Keratinocyte (primary cell): ENCODE results near the gene ACP2. TPM values are rescaled to one million over a fixed set of nuclear protein-coding genes. Genes with fewer than 3 reads are reported as not detected.

Experiments
- DNase-seq: peaks from one replicate; pipeline ENCODE4 v3.0.0-alpha.2; 2011; ENCODE audit warnings: low read depth, missing footprints, low spot score
- FAIRE-seq: peaks from 2 replicates; lab custom pipeline; 2011; peaks lifted over from hg19 to GRCh38; lab: Jason Lieb, UNC
- H2AFZ ChIP-seq: 2 replicates; pipeline ENCODE4 v1.6.0; 2012; ENCODE audit warnings: low read length, control low read depth, inconsistent platforms; ENCODE audit not compliant: control insufficient read depth
- H3K27ac ChIP-seq: 2 replicates; pipeline ENCODE4 v1.5.1; 2011; ENCODE audit warnings: low read length; ENCODE audit not compliant: control insufficient read depth, insufficient read depth
- H3K27me3 ChIP-seq: 3 replicates; pipeline ENCODE4 v1.6.0; 2011; ENCODE audit warnings: low read length; ENCODE audit not compliant: control insufficient read depth, insufficient read depth; ENCODE audit errors: extremely low read depth
- H3K36me3 ChIP-seq, 2 experiments: 2 replicates in 1 of 2; 3 replicates in 1 of 2; pipeline ENCODE4 v1.5.1; 2011; ENCODE audit warnings: low read length in 2 of 2, mild to moderate bottlenecking in 1 of 2; ENCODE audit not compliant: control insufficient read depth in 2 of 2, insufficient read depth in 2 of 2; ENCODE audit errors: extremely low read depth in 1 of 2
- H3K4me1 ChIP-seq: 3 replicates; pipeline ENCODE4 v1.5.1; 2011; ENCODE audit warnings: low read length; ENCODE audit not compliant: control insufficient read depth, insufficient read depth; ENCODE audit errors: extremely low read depth
- H3K4me2 ChIP-seq: 3 replicates; pipeline ENCODE4 v1.6.0; 2011; ENCODE audit warnings: low read depth, low read length; ENCODE audit not compliant: control insufficient read depth, insufficient read depth; ENCODE audit errors: extremely low read depth
- H3K4me3 ChIP-seq, 3 experiments: fragments of 200-600 bp in 1 of 3; sonication (generic) in 1 of 3; 2 replicates in 2 of 3; 3 replicates in 1 of 3; pipeline ENCODE4 v1.5.1; 2011 to 2016; ENCODE audit warnings: low read length in 3 of 3, mild to moderate bottlenecking in 3 of 3, control low read depth in 2 of 3, inconsistent platforms in 1 of 3, low read depth in 1 of 3, mixed read lengths in 1 of 3, mixed run types in 1 of 3, moderate library complexity in 1 of 3; ENCODE audit not compliant: control insufficient read depth in 2 of 3, insufficient read depth in 2 of 3; ENCODE audit errors: extremely low read depth in 1 of 3
- H3K79me2 ChIP-seq: 2 replicates; pipeline ENCODE4 v1.6.0; 2012; ENCODE audit warnings: low read length; ENCODE audit not compliant: control insufficient read depth, insufficient read depth
- H3K9ac ChIP-seq: 3 replicates; pipeline ENCODE4 v1.6.0; 2011; ENCODE audit warnings: low read length; ENCODE audit not compliant: control insufficient read depth, insufficient read depth; ENCODE audit errors: extremely low read depth
- H3K9me1 ChIP-seq: 3 replicates; pipeline ENCODE4 v1.6.0; 2011; ENCODE audit warnings: low read length; ENCODE audit not compliant: control insufficient read depth, insufficient read depth; ENCODE audit errors: extremely low read depth
- H3K9me3 ChIP-seq: 2 replicates; pipeline ENCODE4 v1.5.1; 2012; ENCODE audit warnings: low read depth, low read length; ENCODE audit not compliant: control insufficient read depth
- H4K20me1 ChIP-seq: 3 replicates; pipeline ENCODE4 v1.6.0; 2011; ENCODE audit warnings: low read length; ENCODE audit not compliant: control insufficient read depth, insufficient read depth; ENCODE audit errors: extremely low read depth
- CTCF ChIP-seq, 3 experiments: IDR thresholded peaks in 1 of 3; conservative IDR thresholded peaks in 1 of 3; optimal IDR thresholded peaks in 1 of 3; 2 replicates in 2 of 3; 3 replicates in 1 of 3; pipeline versions ENCODE3 to v1.5.1; 2011; ENCODE audit warnings: low read length in 3 of 3, mild to moderate bottlenecking in 3 of 3, moderate library complexity in 2 of 3, control low read depth in 1 of 3, inconsistent platforms in 1 of 3; ENCODE audit not compliant: insufficient read depth in 2 of 3; ENCODE audit errors: extremely low read depth in 1 of 3
- EZH2 ChIP-seq: IDR thresholded peaks from one replicate; pipeline ENCODE4 v1.6.1; 2012; ENCODE audit warnings: inconsistent platforms, mild to moderate bottlenecking, low read length, moderate library complexity
- dilution Hi-C: fragments of 300-500 bp; cut with MboI; formaldehyde crosslinking; loops from one replicate; pipeline ENCODE4 v1.7.0; 2020; ENCODE audit warnings: low sequenced_read_pairs; ENCODE audit not compliant: extremely low pct_ligation_motif_present
- polyA plus RNA-seq, 5 experiments: library from polyadenylated mRNA; depleted of rRNA in 3 of 5; stranded (reverse) in 3 of 5; stranded (forward) in 1 of 5; unstranded in 1 of 5; fragments of >200 nt; gene quantifications; 1 replicate in 1 of 5; 2 replicates in 3 of 5; 3 replicates in 1 of 5; pipeline versions ENCODE4 v1.2.1 to v1.2.3, GENCODE V29; 2011 to 2012; ENCODE audit warnings: missing spikeins in 2 of 5, low read depth in 1 of 5, low replicate concordance in 1 of 5

The ACP2 gene
- polyA plus RNA-seq, 1 donor (not counting 4 experiments of a cell fraction or from before 2014, with no cell fraction given): 11.5 TPM

- Histone ChIP-seq H3K27ac (no peak overlapping the region), H3K4me1 (peaks cover 14% of the 10 kb centered on the region)
- no peak for TF ChIP-seq EZH2
- no peak for TF ChIP-seq CTCF (optimal IDR thresholded peaks at IDR 0.05 in 1 of 3, IDR thresholded peaks at IDR 0.05 in 1 of 3, conservative IDR thresholded peaks at IDR 0.05 in 1 of 3; ENCODE audit: extremely low read depth in 1 of 3, insufficient read depth in 2 of 3, low read length in 3 of 3)
These were observed 7.8 kb upstream of the ACP2 start for GRCh38 chr11:47256374-47256773.

GRCh38 chr11:47254386-47254785, 5.8 kb upstream of the ACP2 start:
- H3K36me3 ChIP-seq: no peaks in the 10 kb centered on the region
- DNase-seq: no peak

More at GRCh38 chr11:47256374-47256773, 7.8 kb upstream of the ACP2 start:
- dilution Hi-C loops: no loop called here
- no peaks in the 10 kb centered on the region for H3K9me1 ChIP-seq
- H3K79me2 ChIP-seq: no peaks in the 10 kb centered on the region
- FAIRE-seq (no peak), DNase-seq (no peak)
- H3K9me3 ChIP-seq: no peaks in the 10 kb centered on the region
- H3K4me2 ChIP-seq: no peak overlapping the region
- no peaks in the 10 kb centered on the region for H3K27me3 ChIP-seq
- no peak overlapping the region for H3K4me3 ChIP-seq
- H3K36me3 ChIP-seq: no peaks in the 10 kb centered on the region
- H4K20me1 ChIP-seq: no peaks in the 10 kb centered on the region
- no peak overlapping the region for H2AFZ ChIP-seq
- no peak overlapping the region for H3K9ac ChIP-seq

More at GRCh38 chr11:47254386-47254785, 5.8 kb upstream of the ACP2 start:
- no peak overlapping the region for H3K9ac ChIP-seq
- no peaks in the 10 kb centered on the region for H3K9me1 ChIP-seq
- peaks cover 17% of the 10 kb centered on the region for H3K4me1 ChIP-seq
- no peak overlapping the region for H3K27ac ChIP-seq
- no peak for FAIRE-seq
- H3K79me2 ChIP-seq: peaks cover 6% of the 10 kb centered on the region
- H3K27me3 ChIP-seq: no peaks in the 10 kb centered on the region
- H3K4me2 ChIP-seq: no peak overlapping the region
- no peak overlapping the region for H3K4me3 ChIP-seq
- H2AFZ ChIP-seq: no peak overlapping the region
- TF ChIP-seq EZH2 (no peak), CTCF (optimal IDR thresholded peaks at IDR 0.05 in 1 of 3, IDR thresholded peaks at IDR 0.05 in 1 of 3, conservative IDR thresholded peaks at IDR 0.05 in 1 of 3; ENCODE audit: extremely low read depth in 1 of 3, insufficient read depth in 2 of 3, low read length in 3 of 3) (no peak)
- no peaks in the 10 kb centered on the region for H3K9me3 ChIP-seq
- H4K20me1 ChIP-seq: no peaks in the 10 kb centered on the region
- dilution Hi-C loops: no loop called here
